Measurements from ENCODE around the gene CCDC187. TPM values are rescaled to one million over a fixed set of nuclear protein-coding genes. Genes with fewer than 3 reads are reported as not detected.

CCDC187 gene
- total and polyA plus RNA-seq, 2 of the 13 experiments (the other 11 are each of a cell fraction or from before 2014, with no cell fraction given) = 0.03 to 0.13 TPM

DNA sequence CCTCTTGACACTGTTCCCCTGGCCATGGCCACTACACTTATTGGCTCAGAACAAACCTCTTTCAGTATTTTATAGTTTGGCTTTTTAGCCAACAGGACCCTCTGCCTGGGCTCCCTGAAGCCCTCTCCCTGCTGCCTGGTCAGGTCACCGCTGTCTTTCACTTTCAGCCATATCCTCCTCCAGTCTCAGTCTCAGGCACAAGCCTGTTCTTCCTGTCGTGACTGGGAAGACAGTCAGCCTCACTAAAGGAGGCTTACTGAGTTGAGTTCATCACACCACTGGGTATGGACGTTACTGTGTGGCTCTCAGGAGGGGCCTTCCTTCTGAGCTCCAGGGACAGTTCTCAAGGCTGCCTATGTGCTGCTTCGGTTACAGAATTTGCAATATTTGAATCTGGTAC, 60.3 kb downstream of the CCDC187 start:
- DNase-seq (ENCODE audit: low spot score) (no peak), ATAC-seq (no peak), FAIRE-seq (no peak)
- WGBS (ENCODE audit: low lambda C conversion rate) = 34% methylated on average over 4 of the region's 4 CpGs
- H3K4me2 ChIP-seq (ENCODE audit: low read depth, low read length) = peak overlapping the region; percentile 91
- H3K27me3 ChIP-seq (ENCODE audit: control insufficient read depth in 1 of 2, insufficient read depth in 2 of 2, low read length in 2 of 2) = peaks cover 6 to 26% of the 10 kb centered on the region in 2 experiments
- ChIA-PET POLR2A (no interaction called here), CTCF (ENCODE audit: low intra/inter-chr PET ratio, low total read pairs) (no interaction called here)
- H2AFZ ChIP-seq (ENCODE audit: low read length) = no peak overlapping the region
- peaks cover 65% of the 10 kb centered on the region for H3K4me1 ChIP-seq (ENCODE audit: insufficient read depth, low read length)
- H3K9ac ChIP-seq (ENCODE audit: insufficient read depth, low read depth, low read length) = peak overlapping the region; percentile 85; the same call in 1 of the 2 replicates
- peak overlapping the region; percentile 70 for H3K27ac ChIP-seq (ENCODE audit: extremely low read length, insufficient read depth, low read length)
- in situ Hi-C loops (cut with HindIII; ENCODE audit: extremely low pct_ligation_motif_present, low pct_unique_long_range_greater_than_20kb) (no loop called here), intact Hi-C loops (cut with micrococcal nuclease; ENCODE audit: unreplicated experiment) (no loop called here)
- peak overlapping the region; percentile 47 to 91 (median 63) for H3K4me3 ChIP-seq (replicated peaks in 1 of 3; ENCODE audit: insufficient read depth in 1 of 3, low read depth in 2 of 3, low read length in 3 of 3)
- H3K79me2 ChIP-seq (ENCODE audit: insufficient read depth, low read length) = peaks cover 61% of the 10 kb centered on the region
- H3K36me3 ChIP-seq (replicated peaks in 1 of 2; ENCODE audit: control insufficient read depth in 1 of 2, insufficient read depth in 2 of 2, low read length in 2 of 2) = peaks cover 1 to 7% of the 10 kb centered on the region in 2 experiments; a peak in 1 of 5 replicates
- BruUV-seq (replicated peaks) = no TSS peak
- no peaks in the 10 kb centered on the region for H3K9me3 ChIP-seq (ENCODE audit: low read length)
- H4K20me1 ChIP-seq (ENCODE audit: insufficient read depth, low read length) = peaks cover 51% of the 10 kb centered on the region
- no peak for TF ChIP-seq LCORL (IDR thresholded peaks at IDR 0.05)
- TF ChIP-seq LCORL (CRISPR knock-in tag; IDR thresholded peaks at IDR 0.05) = 0 out of 2 replicates have a peak, but pooled peaks have one; percentile 14
- TF ChIP-seq TAF1 (CRISPR knock-in tag; IDR thresholded peaks at IDR 0.05) = peak; percentile 6; the same call in 1 of the 2 replicates
- TF ChIP-seq SP2 (CRISPR knock-in tag; IDR thresholded peaks at IDR 0.05) = no peak

DNA sequence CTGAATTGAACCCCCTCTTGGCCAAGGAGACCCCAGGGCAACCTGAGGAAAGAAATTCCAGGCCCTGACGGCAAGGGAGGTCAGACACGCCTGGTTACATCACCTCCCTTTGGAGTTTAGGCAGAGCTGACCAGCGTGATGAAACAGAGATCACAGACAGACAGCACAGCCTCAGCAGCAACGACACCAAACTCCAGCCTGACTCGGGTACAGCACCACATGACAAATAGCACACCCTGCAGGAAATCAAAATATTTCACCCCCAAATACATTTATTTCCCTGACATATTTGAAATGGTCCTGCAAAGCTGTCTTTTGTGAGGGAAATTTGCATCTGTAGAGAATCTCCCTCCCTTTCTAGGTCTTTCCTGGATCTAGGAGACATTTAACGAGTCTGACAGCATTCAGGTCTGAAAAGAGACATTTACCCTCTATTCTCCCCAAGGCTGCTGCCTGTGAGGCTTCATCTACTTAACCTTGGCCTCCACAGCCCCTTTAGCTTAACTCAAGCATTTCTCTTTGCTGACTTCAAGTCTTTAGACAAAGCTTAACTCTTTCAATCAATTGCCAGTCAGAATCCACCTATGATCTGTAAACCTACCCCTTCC, 60.9 kb downstream of the CCDC187 start:
- 67% methylated on average over 6 of the region's 6 CpGs for WGBS (ENCODE audit: low lambda C conversion rate)
- Histone ChIP-seq H3K79me2 (ENCODE audit: insufficient read depth, low read length) (peaks cover 67% of the 10 kb centered on the region), H3K27me3 (ENCODE audit: control insufficient read depth in 1 of 2, insufficient read depth in 2 of 2, low read length in 2 of 2) (peaks cover 5 to 20% of the 10 kb centered on the region in 2 experiments), H3K4me2 (ENCODE audit: low read depth, low read length) (peak overlapping the region; percentile 91), H3K9me3 (ENCODE audit: low read length) (no peaks in the 10 kb centered on the region), H3K9ac (ENCODE audit: insufficient read depth, low read depth, low read length) (peak overlapping the region; percentile 85; the same call in 1 of the 2 replicates), H4K20me1 (ENCODE audit: insufficient read depth, low read length) (peaks cover 56% of the 10 kb centered on the region), H3K4me1 (ENCODE audit: insufficient read depth, low read length) (peaks cover 65% of the 10 kb centered on the region), H3K36me3 (replicated peaks in 1 of 2; ENCODE audit: control insufficient read depth in 1 of 2, insufficient read depth in 2 of 2, low read length in 2 of 2) (peaks cover 1 to 7% of the 10 kb centered on the region in 2 experiments; a peak in 2 of 5 replicates), H3K4me3 (replicated peaks in 1 of 3; ENCODE audit: insufficient read depth in 1 of 3, low read depth in 2 of 3, low read length in 3 of 3) (peak overlapping the region in 1 of 3 experiments; percentile 47; a peak in 2 of 6 replicates), H3K27ac (ENCODE audit: extremely low read length, insufficient read depth, low read length) (peak overlapping the region; percentile 70), H2AFZ (ENCODE audit: low read length) (no peak overlapping the region)
- no peak for DNase-seq (ENCODE audit: low spot score)
- ChIA-PET POLR2A (no interaction called here), CTCF (ENCODE audit: low intra/inter-chr PET ratio, low total read pairs) (no interaction called here)
- in situ Hi-C loops (cut with HindIII; ENCODE audit: extremely low pct_ligation_motif_present, low pct_unique_long_range_greater_than_20kb) = no loop called here
- no TSS peak for BruUV-seq (replicated peaks)
- intact Hi-C loops (cut with micrococcal nuclease; ENCODE audit: unreplicated experiment) = no loop called here
- TF ChIP-seq ZNF607 (CRISPR knock-in tag; IDR thresholded peaks at IDR 0.05; ENCODE audit: borderline replicate concordance) (no peak), ZNF768 (CRISPR knock-in tag; IDR thresholded peaks at IDR 0.05) (peak; percentile 68; the same call in 1 of the 2 replicates), CEBPB (IDR thresholded peaks at IDR 0.05; ENCODE audit: borderline replicate concordance, low read depth, low read length) (peak; percentile 19; the same call in 1 of the 2 replicates)
- no peak for ATAC-seq
- no peak for FAIRE-seq
